Endothelial cell (in vitro differentiated cells): ENCODE measurements around the gene PTPRM. TPM values are rescaled to one million over a fixed set of nuclear protein-coding genes. Genes with fewer than 3 reads are reported as not detected.

ENCODE experiments used
- DNase-seq: peaks from one replicate; pipeline ENCODE4 v3.0.0; 2021; ENCODE audit warnings: low spot score
- H3K27ac Mint-ChIP-seq: one replicate; pipeline ENCODE4 v1.8.0; 2021; ENCODE audit warnings: mixed read lengths, inconsistent platforms; ENCODE audit not compliant: unreplicated experiment
- H3K27me3 Mint-ChIP-seq: one replicate; pipeline ENCODE4 v1.8.0; 2021; ENCODE audit warnings: mild to moderate bottlenecking, moderate library complexity, mixed read lengths, inconsistent platforms; ENCODE audit not compliant: unreplicated experiment
- H3K36me3 Mint-ChIP-seq: one replicate; pipeline ENCODE4 v1.8.0; 2021; ENCODE audit warnings: mild to moderate bottlenecking, low read depth, mixed read lengths, inconsistent platforms; ENCODE audit not compliant: unreplicated experiment
- H3K4me1 Mint-ChIP-seq: one replicate; pipeline ENCODE4 v1.8.0; 2021; ENCODE audit warnings: mild to moderate bottlenecking, mixed read lengths, inconsistent platforms; ENCODE audit not compliant: unreplicated experiment
- H3K4me3 Mint-ChIP-seq: one replicate; pipeline ENCODE4 v1.8.0; 2021; ENCODE audit warnings: mild to moderate bottlenecking, mixed read lengths, inconsistent platforms; ENCODE audit not compliant: unreplicated experiment
- H3K9me3 Mint-ChIP-seq: one replicate; pipeline ENCODE4 v1.8.0; 2021; ENCODE audit warnings: mixed read lengths, inconsistent platforms; ENCODE audit not compliant: unreplicated experiment
- CTCF ChIP-seq: fragments of 200-600 bp; sonication (generic); IDR thresholded peaks from one replicate; pipeline ENCODE4 v1.5.0; 2021; ENCODE audit warnings: antibody characterized with exemption; ENCODE audit not compliant: unreplicated experiment
- total RNA-seq: library from RNA; stranded (reverse); fragmentation: NEBNext Ultra II Directional; extraction: Animal tissue kit (Norgen Biotek cat#: 25700); gene quantifications from one replicate; pipeline ENCODE4 v1.2.1, GENCODE V29; 2021; ENCODE audit not compliant: unreplicated experiment

Gene PTPRM
- total RNA-seq, 1 donor from 2014 or later = 284 TPM

DNA sequence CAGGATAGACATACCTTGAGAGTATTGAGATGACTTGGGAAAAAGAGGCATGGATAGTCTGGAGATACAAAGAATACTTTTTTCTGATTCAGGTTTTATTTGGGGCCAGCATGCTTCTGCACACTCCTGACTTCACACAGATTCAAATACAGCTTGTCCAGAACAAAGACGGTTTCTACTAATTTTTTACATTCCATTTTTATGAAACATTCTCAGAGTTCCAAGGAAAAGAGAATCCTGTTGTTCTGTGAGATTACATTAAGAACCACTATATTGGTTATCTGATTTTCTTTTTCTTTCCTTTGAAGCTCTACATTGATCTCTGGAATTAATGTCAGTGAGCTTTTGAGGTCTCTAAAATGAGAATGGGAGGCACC, 41.0 kb downstream of the PTPRM start:
- Mint-ChIP-seq H3K27ac (no peak overlapping the region), H3K27me3 (no peaks in the 10 kb centered on the region), H3K9me3 (no peaks in the 10 kb centered on the region), H3K4me3 (no peak overlapping the region), H3K4me1 (peaks cover 47% of the 10 kb centered on the region), H3K36me3 (no peaks in the 10 kb centered on the region)
- DNase-seq = no peak
- no peak for TF ChIP-seq CTCF

- Mint-ChIP-seq H3K27ac (no peak overlapping the region), H3K27me3 (no peaks in the 10 kb centered on the region), H3K4me1 (peaks cover 47% of the 10 kb centered on the region), H3K9me3 (no peaks in the 10 kb centered on the region), H3K36me3 (no peaks in the 10 kb centered on the region), H3K4me3 (no peak overlapping the region)
- DNase-seq = no peak
- no peak for TF ChIP-seq CTCF
These were observed 41.7 kb downstream of the PTPRM start for GRCh38 chr18:7608781-7609201.

- no peaks in the 10 kb centered on the region for H3K27me3 Mint-ChIP-seq
- H3K4me1 Mint-ChIP-seq = peaks cover 42% of the 10 kb centered on the region
- H3K4me3 Mint-ChIP-seq = no peak overlapping the region
- H3K36me3 Mint-ChIP-seq = no peaks in the 10 kb centered on the region
- H3K27ac Mint-ChIP-seq = no peak overlapping the region
- TF ChIP-seq CTCF = no peak
- DNase-seq = no peak
- H3K9me3 Mint-ChIP-seq = no peaks in the 10 kb centered on the region
These were observed 42.5 kb downstream of the PTPRM start for GRCh38 chr18:7609617-7610016.

GRCh38 chr18:7614042-7614441, 46.9 kb downstream of the PTPRM start:
- H3K27ac Mint-ChIP-seq = no peak overlapping the region
- peaks cover 22% of the 10 kb centered on the region for H3K4me1 Mint-ChIP-seq
- no peaks in the 10 kb centered on the region for H3K27me3 Mint-ChIP-seq
- no peaks in the 10 kb centered on the region for H3K36me3 Mint-ChIP-seq
- no peak for DNase-seq
- H3K4me3 Mint-ChIP-seq = no peak overlapping the region
- TF ChIP-seq CTCF = no peak
- no peaks in the 10 kb centered on the region for H3K9me3 Mint-ChIP-seq

DNA sequence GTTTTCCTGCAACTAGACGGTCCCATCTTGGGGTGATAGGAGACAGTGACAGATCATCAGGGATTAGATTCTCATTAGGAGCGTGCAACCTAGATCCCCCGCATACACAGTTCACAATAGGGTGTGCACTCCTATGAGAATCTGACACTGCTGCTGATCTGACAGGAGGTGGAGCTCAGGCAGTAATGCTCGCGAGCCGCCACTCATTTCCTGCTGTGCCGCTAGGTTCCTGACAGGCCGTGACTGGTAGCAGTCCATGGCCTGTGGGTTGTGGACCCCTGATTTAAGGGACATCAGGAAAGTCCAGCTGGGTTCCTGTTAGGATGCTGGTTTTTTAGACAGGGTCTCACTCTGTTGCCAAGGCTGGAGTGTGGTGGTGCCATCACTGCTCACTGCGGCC, 48.7 kb downstream of the PTPRM start:
- Mint-ChIP-seq H3K4me1 (peaks cover 30% of the 10 kb centered on the region), H3K27ac (no peak overlapping the region), H3K27me3 (no peaks in the 10 kb centered on the region), H3K9me3 (no peaks in the 10 kb centered on the region), H3K4me3 (no peak overlapping the region), H3K36me3 (no peaks in the 10 kb centered on the region)
- no peak for DNase-seq
- TF ChIP-seq CTCF = no peak
